GM11168 (cell line): Measurements from ENCODE around the gene OR10K1.
"Not testable (repeated sequence)": the region's sequence is repeated elsewhere in the genome, so short reads cannot be mapped to it uniquely, and the experiment has no call there.

Experiments used
- in situ Hi-C: fragments of 300-500 bp; cut with MboI; formaldehyde crosslinking; loops from one replicate; pipeline ENCODE4 v1.12.0; 2022; ENCODE audit warnings: low sequenced_read_pairs; ENCODE audit not compliant: unreplicated experiment

The OR10K1 gene

GRCh38 chr1:158461534-158461933, at the start of gene OR10K1:
OR10K1 (plus strand) TSS chr1:158461834; CDS start chr1:158465562, 3,728 bp downstream.
- in situ Hi-C loops, result no loop called here

DNA sequence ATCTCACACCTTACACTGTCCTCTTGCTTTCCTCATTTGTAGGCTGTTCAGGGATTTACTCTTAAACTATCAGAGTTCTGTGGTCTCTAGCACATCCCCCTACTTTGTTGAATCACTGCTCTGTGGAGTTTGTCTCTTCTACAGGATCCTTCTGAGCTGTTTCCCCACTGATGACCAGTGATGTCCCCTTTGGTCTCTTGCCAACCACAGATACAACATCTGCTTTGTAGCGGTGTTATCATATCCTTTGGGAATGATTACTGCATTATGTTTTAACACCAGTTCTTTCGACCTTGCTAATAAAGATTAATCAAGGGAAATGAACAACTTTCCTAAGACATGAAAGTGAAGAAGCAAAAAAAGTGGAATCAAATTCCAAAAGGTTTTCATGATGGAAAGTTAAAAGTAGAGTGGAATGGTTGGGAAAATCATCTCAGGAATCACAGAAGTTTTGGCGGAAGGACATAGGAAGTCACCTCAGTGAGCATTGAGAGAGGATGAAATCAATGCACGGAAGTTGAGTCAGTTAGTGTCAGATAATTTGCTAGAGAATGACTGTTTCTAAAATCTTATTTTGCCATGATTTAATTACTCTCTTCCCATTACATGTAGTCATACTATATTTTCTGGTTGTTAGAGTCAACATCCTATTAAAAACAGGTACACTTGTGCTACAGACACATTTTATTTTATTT, 46.8 kb upstream of the OR10K1 start:
- in situ Hi-C loops, result no loop called here

DNA sequence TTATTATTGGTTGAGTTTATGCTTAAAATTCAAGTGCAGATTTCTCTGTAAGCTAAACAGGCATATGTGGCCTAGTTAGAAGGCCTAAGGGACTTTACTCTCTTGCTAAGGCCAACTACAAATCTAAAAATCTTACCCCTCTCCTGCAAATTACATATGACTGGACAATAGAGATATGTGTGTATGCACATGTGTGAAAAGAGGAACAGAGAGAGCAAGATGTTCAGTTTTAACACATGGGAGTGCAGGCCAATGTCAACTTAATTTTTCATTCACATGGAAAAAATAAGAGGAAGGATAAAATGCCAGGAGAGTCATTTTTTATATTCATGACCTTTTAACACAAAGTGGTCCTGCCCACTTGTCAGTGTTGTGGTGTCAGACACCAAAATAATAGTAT, 44.0 kb upstream of the OR10K1 start:
- in situ Hi-C loops, result no loop called here

- in situ Hi-C loops, result no loop called here
Observed at GRCh38 chr1:158422212-158422611, 39.4 kb upstream of the OR10K1 start.

DNA sequence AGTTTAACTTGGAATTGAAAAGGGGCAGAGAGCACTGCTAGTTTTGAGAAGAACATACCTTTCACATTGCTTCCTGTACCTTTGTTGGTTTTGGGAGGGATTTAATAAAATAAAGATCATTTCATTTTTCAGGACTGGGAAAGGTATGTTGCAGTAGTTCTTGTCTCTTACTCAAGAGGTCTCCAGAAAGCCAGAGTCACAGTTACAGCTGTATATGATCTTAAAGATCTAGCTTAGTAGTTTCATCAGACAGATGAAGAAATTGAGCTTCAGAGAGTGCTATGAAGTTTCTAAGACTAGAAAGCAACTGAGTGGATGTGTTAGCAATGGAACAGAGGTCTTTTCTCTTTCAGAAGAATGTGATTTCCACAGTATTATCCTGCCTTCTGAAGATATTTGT, 36.6 kb upstream of the OR10K1 start:
- in situ Hi-C loops, result no loop called here

DNA sequence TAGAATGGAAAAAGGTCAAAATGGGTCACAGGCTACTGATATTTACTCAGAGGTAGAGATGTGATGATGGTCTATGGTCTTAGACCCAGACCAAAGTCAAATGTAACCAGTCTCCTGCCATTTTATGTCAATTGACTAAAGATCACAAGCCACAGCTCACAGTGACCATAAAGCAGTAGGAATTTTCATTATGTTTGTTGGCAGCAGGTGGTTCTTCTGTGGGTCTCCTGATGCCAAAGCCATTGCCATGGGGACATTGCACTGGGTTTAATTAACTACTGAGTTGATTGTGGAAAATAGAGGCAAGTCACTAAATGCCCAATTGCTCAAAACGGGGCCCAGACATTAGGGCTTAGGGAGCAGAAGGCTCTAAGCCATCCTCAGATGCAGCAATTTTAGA, 35.5 kb upstream of the OR10K1 start, which contains the start of gene OR10K2:
Gene OR10K2, minus strand, starts transcription at position 101 of the 400 bp plus-strand sequence. CDS start 5,371 bp downstream, outside the sequence.
- in situ Hi-C loops, result no loop called here

DNA sequence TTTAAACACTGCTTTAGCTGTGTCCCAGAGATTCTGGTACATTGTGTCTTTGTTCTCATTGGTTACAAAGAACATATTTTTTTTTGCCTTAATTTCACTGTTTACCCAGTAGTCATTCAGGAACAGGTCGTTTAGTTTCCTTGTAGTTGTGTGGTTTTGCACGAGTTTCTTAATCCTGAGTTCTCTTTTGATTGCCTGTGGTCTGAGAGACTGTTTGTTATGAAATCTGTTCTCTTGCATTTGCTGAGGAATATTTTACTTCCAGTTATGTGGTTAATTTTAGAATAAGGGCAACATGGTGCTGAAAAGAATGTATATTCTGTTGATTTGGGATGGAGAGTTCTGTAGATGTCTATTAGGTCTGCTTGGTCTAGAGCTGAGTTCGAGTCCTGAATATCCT, 31.5 kb upstream of the OR10K1 start:
- in situ Hi-C loops, result not testable (repeated sequence)

- in situ Hi-C loops, result no loop called here
Observed at GRCh38 chr1:158434741-158435140, 26.9 kb upstream of the OR10K1 start.

GRCh38 chr1:158445376-158445775, 16.3 kb upstream of the OR10K1 start:
- in situ Hi-C loops, result no loop called here

DNA sequence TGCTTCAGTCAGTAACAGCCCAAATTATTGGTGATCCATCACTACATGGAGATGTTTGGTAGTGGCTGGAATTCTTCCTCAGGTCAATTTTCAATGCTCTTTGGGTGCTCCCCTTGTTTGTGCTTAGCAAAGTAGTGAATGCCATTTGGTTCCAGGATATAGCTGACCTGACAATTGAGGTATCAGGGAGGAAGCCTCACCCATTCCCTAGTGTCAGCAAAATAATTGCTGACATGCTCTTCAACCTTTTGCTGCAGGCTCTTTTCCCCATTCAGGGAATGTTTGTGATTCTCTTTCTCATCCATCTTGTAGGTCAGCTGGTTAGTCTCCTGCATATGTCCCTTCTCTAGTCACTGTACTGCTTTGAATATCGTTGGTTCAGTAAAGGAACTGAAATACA, 7.1 kb upstream of the OR10K1 start:
- in situ Hi-C loops, result no loop called here

GRCh38 chr1:158457246-158457645, 4.4 kb upstream of the OR10K1 start:
- in situ Hi-C loops, result no loop called here

DNA sequence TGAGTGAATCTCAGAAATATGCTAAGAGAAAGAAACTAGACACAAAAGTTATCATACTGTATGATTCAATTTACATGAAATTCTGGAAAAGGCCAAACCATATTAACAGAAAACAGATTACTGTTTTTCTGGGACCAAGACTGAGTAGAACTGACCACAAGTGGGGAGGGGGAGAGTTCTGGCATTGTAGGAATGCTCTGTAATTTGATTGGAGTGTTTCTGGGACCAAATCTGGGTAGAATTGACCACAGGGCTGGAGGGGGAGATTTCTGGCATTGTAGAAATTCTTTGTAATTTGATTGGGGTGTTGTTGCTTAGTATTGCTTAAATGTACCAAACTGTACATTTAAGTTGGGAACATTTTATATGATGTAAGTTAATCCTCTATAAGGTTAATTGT, 3.4 kb upstream of the OR10K1 start:
- in situ Hi-C loops, result no loop called here

DNA sequence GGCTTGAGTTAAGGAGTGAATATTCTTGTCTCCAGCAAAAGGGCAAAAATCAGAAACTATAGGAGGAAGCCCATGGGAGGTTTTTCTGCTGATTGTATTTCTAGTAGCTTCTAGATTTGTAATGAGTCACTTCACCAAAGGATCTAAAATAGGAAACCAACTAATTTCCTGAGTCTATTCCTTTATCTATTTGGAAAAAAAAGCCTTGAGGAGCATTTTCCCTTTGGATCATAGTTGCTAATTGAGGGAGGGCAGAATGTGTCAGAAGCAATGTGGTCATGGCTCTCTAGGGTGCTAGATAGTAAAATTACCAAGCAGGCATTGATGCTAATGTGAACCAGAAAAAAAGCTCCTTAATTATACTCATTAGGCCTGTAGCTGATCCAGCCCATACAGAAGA, 10.3 kb downstream of the OR10K1 start, which contains the start of gene OR10R2:
Gene OR10R2, plus strand, starts transcription at position 301 of the 400 bp plus-strand sequence. CDS start 106 bp downstream, outside the sequence.
- in situ Hi-C loops, result no loop called here

DNA sequence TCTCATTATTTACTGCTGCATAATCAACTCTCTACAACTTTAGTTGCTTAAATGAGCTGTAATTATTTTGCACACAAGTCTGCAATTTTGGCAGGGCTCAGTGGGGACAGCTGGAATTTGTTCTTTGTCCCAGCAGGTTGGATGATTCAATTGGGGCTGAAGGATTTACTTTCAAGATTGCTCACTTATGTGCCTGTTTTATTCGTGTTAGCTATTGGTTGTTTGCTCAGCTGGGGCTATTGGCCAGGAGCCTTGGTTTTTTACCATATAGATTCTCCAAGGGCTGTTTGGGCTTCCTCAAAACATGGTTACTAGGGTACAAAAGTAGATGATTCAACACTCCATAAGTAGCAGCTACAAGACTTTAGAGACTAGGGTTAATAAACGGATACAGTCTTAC, 23.8 kb downstream of the OR10K1 start:
- in situ Hi-C loops, result no loop called here

DNA sequence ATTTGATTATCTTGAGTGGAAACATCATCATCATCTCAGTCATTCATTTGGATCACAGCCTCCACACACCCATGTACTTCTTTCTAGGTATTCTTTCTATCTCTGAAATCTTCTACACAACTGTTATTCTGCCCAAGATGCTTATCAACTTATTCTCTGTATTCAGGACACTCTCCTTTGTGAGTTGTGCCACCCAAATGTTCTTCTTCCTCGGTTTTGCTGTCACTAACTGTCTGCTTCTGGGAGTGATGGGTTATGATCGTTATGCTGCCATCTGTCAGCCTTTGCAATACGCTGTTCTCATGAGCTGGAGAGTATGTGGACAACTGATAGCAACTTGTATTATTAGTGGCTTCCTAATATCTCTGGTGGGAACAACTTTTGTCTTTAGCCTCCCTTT, 29.7 kb downstream of the OR10K1 start:
- in situ Hi-C loops, result no loop called here

GRCh38 chr1:158493054-158493453, 31.4 kb downstream of the OR10K1 start:
- in situ Hi-C loops, result no loop called here

- in situ Hi-C loops, result no loop called here
Observed at GRCh38 chr1:158494796-158495195, 33.2 kb downstream of the OR10K1 start.

- in situ Hi-C loops, result no loop called here
Observed at GRCh38 chr1:158496374-158496773, 34.7 kb downstream of the OR10K1 start.

GRCh38 chr1:158506369-158506987, 44.8 kb downstream of the OR10K1 start:
- in situ Hi-C loops, result loop anchor here (10.0 kb wide), 1 partner anchor 488 kb away; no protein-coding TSS in a partner anchor

- in situ Hi-C loops, result loop anchor here (10.0 kb wide), 1 partner anchor 487 kb away; no protein-coding TSS in a partner anchor
Observed at GRCh38 chr1:158507511-158507910, 45.9 kb downstream of the OR10K1 start.

- in situ Hi-C loops, result loop anchor here (10.0 kb wide), 1 partner anchor 485 kb away; no protein-coding TSS in a partner anchor
Observed at GRCh38 chr1:158509471-158510156, 48.0 kb downstream of the OR10K1 start.
